ENCODE results near the gene GIPR.

DNA sequence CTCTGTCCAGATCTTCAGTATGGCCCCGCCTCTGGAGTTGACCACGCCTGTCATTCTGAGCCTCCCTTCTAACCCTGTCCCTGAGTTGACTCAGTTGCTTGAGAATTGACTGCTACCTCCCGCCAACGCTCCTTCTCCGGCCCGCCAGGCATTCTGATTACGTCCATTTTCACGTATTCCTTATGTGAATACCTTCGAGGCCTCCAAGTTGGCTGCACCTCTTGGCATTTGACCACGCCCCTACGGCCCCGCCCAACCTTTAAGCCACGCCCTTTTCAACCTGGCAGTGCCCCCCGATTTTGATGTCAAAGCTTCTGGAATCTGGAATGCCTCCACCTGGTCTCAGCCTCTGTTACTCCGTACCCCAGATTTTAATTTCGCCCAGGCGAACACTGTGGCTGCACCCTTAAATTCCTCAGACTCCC, 27.2 kb upstream of the GIPR start:
- TF ChIP-seq ZNF274 (IDR thresholded peaks at IDR 0.05; ENCODE audit: low read depth, low read length) (no peak), SUZ12 (IDR thresholded peaks at IDR 0.05; ENCODE audit: extremely low read depth, insufficient read depth, insufficient read length) (no peak)
